OCI-LY7 (cell line): Measurements from ENCODE around the gene HSPA1L. TPM values are rescaled to one million over a fixed set of nuclear protein-coding genes. Genes with fewer than 3 reads are reported as not detected.
A peak's percentile ranks its signal among the peaks of the same experiment; 100 is the strongest.

Experiments
- BruUV-seq: library from RNA; stranded (reverse); fragments of 400-500 nt; replicated peaks from 2 replicates; lab custom pipeline; 2021; lab: Mats Ljungman, UMichigan
- CTCF ChIA-PET: fragments of 300-600 bp; sonication (Branson Sonifier 250); formaldehyde crosslinking; loops from one replicate; lab custom pipeline; 2022; ENCODE audit warnings: antibody characterized with exemption; ENCODE audit not compliant: unreplicated experiment; lab: Charles Lee
- POLR2A ChIA-PET: fragments of 300-600 bp; sonication (Branson Sonifier 250); formaldehyde crosslinking; loops from one replicate; lab custom pipeline; 2022; ENCODE audit warnings: antibody characterized with exemption; lab: Charles Lee
- DNase-seq: peaks from one replicate; pipeline ENCODE4 v3.0.0-alpha.2; 2015; ENCODE audit warnings: low spot score
- H2AFZ ChIP-seq: fragments of 200-600 bp; sonication (generic), shearing (Covaris generic); 2 replicates; pipeline ENCODE4 v1.6.1; 2014; ENCODE audit warnings: mild to moderate bottlenecking, antibody characterized with exemption, low read length, moderate library complexity
- H3K27ac ChIP-seq: fragments of 200-600 bp; sonication (generic); 2 replicates; pipeline ENCODE4 v1.5.1; 2014; ENCODE audit warnings: mixed run types, low read depth, mild to moderate bottlenecking, moderate library complexity, low read length, inconsistent platforms; ENCODE audit not compliant: poor library complexity, severe bottlenecking
- H3K36me3 ChIP-seq: fragments of 200-600 bp; sonication (generic); 2 replicates; pipeline ENCODE4 v1.6.1; 2014; ENCODE audit warnings: mild to moderate bottlenecking, antibody characterized with exemption, low read length, moderate library complexity, mixed read lengths; ENCODE audit not compliant: insufficient read depth
- H3K4me1 ChIP-seq: fragments of 200-600 bp; sonication (generic); 2 replicates; pipeline ENCODE4 v1.5.1; 2014; ENCODE audit warnings: mild to moderate bottlenecking, low read length; ENCODE audit not compliant: insufficient read depth, poor library complexity, severe bottlenecking
- H3K4me2 ChIP-seq: fragments of 200-600 bp; sonication (generic); 2 replicates; pipeline ENCODE4 v1.6.1; 2014; ENCODE audit warnings: mild to moderate bottlenecking, low read length
- H3K4me3 ChIP-seq: fragments of 200-600 bp; sonication (generic); 2 replicates; pipeline ENCODE4 v1.5.1; 2014; ENCODE audit warnings: mild to moderate bottlenecking, low read depth, low read length; ENCODE audit not compliant: poor library complexity, severe bottlenecking
- H3K79me2 ChIP-seq: fragments of 200-600 bp; sonication (generic); 2 replicates; pipeline ENCODE4 v1.6.1; 2016; ENCODE audit warnings: low read depth, mild to moderate bottlenecking, low read length, moderate library complexity, mixed read lengths; ENCODE audit not compliant: insufficient read depth
- H3K9me2 ChIP-seq: fragments of 200-600 bp; sonication (generic); 2 replicates; pipeline ENCODE4 v1.6.1; 2016; ENCODE audit warnings: mild to moderate bottlenecking, low read length, mixed read lengths; ENCODE audit not compliant: insufficient read depth
- H3K9me3 ChIP-seq: fragments of 200-600 bp; sonication (generic); 2 replicates; pipeline ENCODE4 v1.6.1; 2014; ENCODE audit warnings: mild to moderate bottlenecking, mixed run types, low read length, mixed read lengths
- H4K20me1 ChIP-seq: fragments of 200-600 bp; sonication (generic); 2 replicates; pipeline ENCODE4 v1.6.1; 2014; ENCODE audit warnings: mild to moderate bottlenecking, antibody characterized with exemption, low read length, moderate library complexity, mixed read lengths; ENCODE audit not compliant: insufficient read depth
- CTCF ChIP-seq: fragments of 200-600 bp; sonication (generic); conservative IDR thresholded peaks from 2 replicates; pipeline ENCODE4 v1.5.1; 2014; ENCODE audit warnings: mild to moderate bottlenecking, antibody characterized with exemption, low read length, moderate library complexity, mixed read lengths
- EZH2phosphoT487 ChIP-seq: fragments of 200-600 bp; sonication (generic); IDR thresholded peaks from 2 replicates; pipeline ENCODE4 v1.6.1; 2018; ENCODE audit warnings: low read depth, borderline replicate concordance, mild to moderate bottlenecking, mixed run types, antibody characterized with exemption, low read length, moderate library complexity, mixed read lengths
- intact Hi-C: fragments of 100-400 bp; cut with micrococcal nuclease; formaldehyde crosslinking; loops from one replicate; pipeline ENCODE4 v1.10.0; 2022; ENCODE audit not compliant: unreplicated experiment
- total RNA-seq, 2 experiments: library from RNA; depleted of rRNA in 1 of 2; stranded (reverse); fragments of >200 nt in 1 of 2; shearing (Covaris generic) in 1 of 2; gene quantifications; 2 replicates each; pipeline ENCODE4 v1.2.3, GENCODE V29; 2014 to 2022

Gene HSPA1L
- total RNA-seq, 2 experiments from 2014 or later: 0.19 to 0.49 TPM

GRCh38 chr6:31827286-31828079 is 12.4 kb upstream of the HSPA1L start, which contains the start of gene HSPA1B:
HSPA1B (plus strand) TSS chr6:31827738; CDS start chr6:31827951, 213 bp downstream.
- CTCF ChIA-PET: interaction anchor here (0.9 to 1.1 kb wide), 3 partner anchors 20 to 58 kb away, joined by 3 to 4 read pairs (median 3); no protein-coding TSS in a partner anchor
- H3K36me3 ChIP-seq: no peaks in the 10 kb centered on the region
- intact Hi-C loops: loop anchor here (2.0 kb wide), 2 partner anchors 31 to 89 kb away; no protein-coding TSS in a partner anchor
- H3K9me3 ChIP-seq: no peaks in the 10 kb centered on the region
- H3K4me2 ChIP-seq: peak within 1 kb of the TSS; percentile 91
- no peak for TF ChIP-seq EZH2phosphoT487
- TF ChIP-seq CTCF: no peak
- H4K20me1 ChIP-seq: no peaks in the 10 kb centered on the region
- DNase-seq: peak; percentile 94
- H3K27ac ChIP-seq: peak within 1 kb of the TSS; percentile 67
- no TSS peak for BruUV-seq
- H2AFZ ChIP-seq: peak within 1 kb of the TSS; percentile 59; the same call in 1 of the 2 replicates
- H3K4me3 ChIP-seq: peak within 1 kb of the TSS; percentile 76
- POLR2A ChIA-PET: interaction anchor here (0.6 to 2.2 kb wide), 12 partner anchors 11 to 240 kb away, joined by 3 to 14 read pairs (median 4); partner anchors contain the start of genes ABHD16A, CLIC1, GPANK1 and LSM2
- H3K9me2 ChIP-seq: no peaks in the 10 kb centered on the region
- H3K79me2 ChIP-seq: peaks cover 28% of the 10 kb centered on the region
- H3K4me1 ChIP-seq: peaks cover 49% of the 10 kb centered on the region

DNA sequence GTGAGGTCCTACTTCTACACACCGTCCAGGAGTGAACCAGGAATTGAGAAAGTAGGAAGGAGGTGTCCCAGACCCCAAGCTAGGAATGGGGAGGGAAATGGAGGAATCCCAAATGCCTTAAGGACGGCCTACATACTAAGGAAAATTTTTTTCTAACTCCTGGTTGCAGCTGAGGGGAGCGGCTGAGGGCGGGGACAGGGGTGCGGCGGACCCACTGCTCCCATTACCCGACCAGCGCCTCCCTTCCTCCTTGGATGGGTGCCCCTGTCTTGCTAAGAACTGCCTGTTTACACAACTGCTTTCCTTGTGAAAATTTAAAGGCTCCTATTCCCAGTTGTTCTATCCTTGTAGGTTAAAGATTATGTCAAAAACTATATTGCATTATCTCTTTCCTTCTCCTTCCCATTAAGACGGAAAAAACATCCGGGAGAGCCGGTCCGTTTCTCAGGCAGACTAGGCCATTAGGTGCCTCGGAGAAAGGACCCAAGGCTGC is 11.8 kb upstream of the HSPA1L start:
- DNase-seq: no peak
- Histone ChIP-seq H3K4me2 (peak overlapping the region; percentile 91), H3K9me2 (no peaks in the 10 kb centered on the region), H2AFZ (peak overlapping the region; percentile 59; the same call in 1 of the 2 replicates), H3K36me3 (no peaks in the 10 kb centered on the region), H3K79me2 (peaks cover 24% of the 10 kb centered on the region), H3K4me1 (peaks cover 47% of the 10 kb centered on the region), H3K4me3 (peak overlapping the region; percentile 76), H4K20me1 (no peaks in the 10 kb centered on the region), H3K27ac (peak overlapping the region; percentile 67), H3K9me3 (no peaks in the 10 kb centered on the region)
- ChIA-PET POLR2A (interaction anchor here (0.6 to 2.2 kb wide), 13 partner anchors 12 to 240 kb away, joined by 3 to 14 read pairs (median 4); partner anchors contain the start of genes ABHD16A, CLIC1, GPANK1 and LSM2), CTCF (interaction anchor here (0.9 to 1.1 kb wide), 3 partner anchors 20 to 57 kb away, joined by 3 to 4 read pairs (median 3); no protein-coding TSS in a partner anchor)
- intact Hi-C loops: loop anchor here (2.0 kb wide), 2 partner anchors 30 to 88 kb away; no protein-coding TSS in a partner anchor
- no peak for TF ChIP-seq EZH2phosphoT487
- no peak; the same call in 1 of the 2 replicates for TF ChIP-seq CTCF
- TSS peak; percentile 97 for BruUV-seq
